Fibroblast of gingiva (primary cell): ENCODE measurements around the gene SOX12.
A peak's percentile ranks its signal among the peaks of the same experiment; 100 is the strongest.
"Not testable (repeated sequence)": the region's sequence is repeated elsewhere in the genome, so short reads cannot be mapped to it uniquely, and the experiment has no call there.

ENCODE experiments used
- DNase-seq: peaks from one replicate; pipeline ENCODE4 v3.0.0-alpha.2; 2011; ENCODE audit warnings: low read depth

The SOX12 gene

GRCh38 chr20:328975-329695, 3.8 kb downstream of the SOX12 start:
- DNase-seq, result peak; percentile 19

- DNase-seq, result no peak
These were observed 4.5 kb downstream of the SOX12 start for GRCh38 chr20:329851-330232.

GRCh38 chr20:330233-331149, 5.1 kb downstream of the SOX12 start:
- DNase-seq, result peak; percentile 57

- DNase-seq, result no peak
These were observed 9.2 kb downstream of the SOX12 start for GRCh38 chr20:334578-334977.

GRCh38 chr20:336040-336439, 10.7 kb downstream of the SOX12 start:
- not testable (repeated sequence) for DNase-seq

GRCh38 chr20:341682-342081, 16.3 kb downstream of the SOX12 start:
- DNase-seq, result peak; percentile 62

GRCh38 chr20:343107-343506, 17.8 kb downstream of the SOX12 start:
- no peak for DNase-seq

- no peak for DNase-seq
These were observed 20.8 kb downstream of the SOX12 start for GRCh38 chr20:346033-346639.

- DNase-seq, result peak; percentile 60
These were observed 21.4 kb downstream of the SOX12 start, which contains the start of gene NRSN2 for GRCh38 chr20:346640-347316. Gene NRSN2 (plus strand): TSS chr20:347111. CDS start chr20:349644, 2,533 bp downstream.

- DNase-seq, result no peak
These were observed 21.9 kb downstream of the SOX12 start for GRCh38 chr20:347317-347639.

- peak; percentile 96 for DNase-seq
These were observed 22.5 kb downstream of the SOX12 start for GRCh38 chr20:347640-348484.

- DNase-seq, result no peak
These were observed 23.9 kb downstream of the SOX12 start for GRCh38 chr20:348972-349841.

- no peak for DNase-seq
These were observed 27.8 kb downstream of the SOX12 start for GRCh38 chr20:353166-353565.

GRCh38 chr20:354298-354977, 29.1 kb downstream of the SOX12 start:
- peak; percentile 64 for DNase-seq

- not testable (repeated sequence) for DNase-seq
These were observed 30.8 kb downstream of the SOX12 start for GRCh38 chr20:356154-356553.

GRCh38 chr20:356745-357144, 31.4 kb downstream of the SOX12 start:
- no peak for DNase-seq

GRCh38 chr20:358891-359555, 33.7 kb downstream of the SOX12 start:
- DNase-seq, result no peak

GRCh38 chr20:361561-361960, 36.2 kb downstream of the SOX12 start:
- DNase-seq, result no peak
